GM18858 (cell line): ENCODE results near the gene MAT2B.
A peak's percentile ranks its signal among the peaks of the same experiment; 100 is the strongest.

ENCODE experiments used
- ATAC-seq: cut with Tn5 transposase; IDR thresholded peaks from one replicate; pipeline ENCODE4 v1.9.1; 2021; ENCODE audit not compliant: unreplicated experiment

MAT2B gene

GRCh38 chr5:163505368-163506094 lies at the start of gene MAT2B:
Gene MAT2B (plus strand): TSS chr5:163505619. CDS start chr5:163505687, 68 bp downstream.
- ATAC-seq = peak; percentile 78

DNA sequence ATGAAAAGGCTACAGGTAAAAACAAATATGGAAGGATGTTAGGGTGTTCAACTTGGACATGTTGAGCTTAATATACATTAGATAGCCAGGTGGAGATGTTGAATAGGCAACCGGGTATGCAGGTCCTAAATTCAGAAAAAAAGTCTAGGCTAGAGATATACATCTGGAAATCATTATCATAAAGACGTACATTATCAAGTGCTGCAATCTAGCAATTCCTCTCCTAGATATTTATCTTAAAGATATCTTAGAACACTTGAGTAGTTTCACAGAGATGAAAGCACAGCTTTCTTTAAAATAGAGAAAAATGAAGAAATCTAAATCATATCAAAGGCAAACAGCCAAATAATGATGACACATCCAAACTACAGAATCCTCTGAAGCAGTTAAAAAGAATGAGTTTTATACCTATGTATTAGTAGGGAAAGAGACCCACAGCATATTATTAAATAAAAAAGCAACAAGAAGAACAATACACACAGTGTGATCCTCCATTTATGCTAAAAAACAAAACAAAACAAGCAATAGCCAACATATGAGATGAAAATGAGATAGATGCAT lies 49.3 kb upstream of the MAT2B start:
- no peak for ATAC-seq

DNA sequence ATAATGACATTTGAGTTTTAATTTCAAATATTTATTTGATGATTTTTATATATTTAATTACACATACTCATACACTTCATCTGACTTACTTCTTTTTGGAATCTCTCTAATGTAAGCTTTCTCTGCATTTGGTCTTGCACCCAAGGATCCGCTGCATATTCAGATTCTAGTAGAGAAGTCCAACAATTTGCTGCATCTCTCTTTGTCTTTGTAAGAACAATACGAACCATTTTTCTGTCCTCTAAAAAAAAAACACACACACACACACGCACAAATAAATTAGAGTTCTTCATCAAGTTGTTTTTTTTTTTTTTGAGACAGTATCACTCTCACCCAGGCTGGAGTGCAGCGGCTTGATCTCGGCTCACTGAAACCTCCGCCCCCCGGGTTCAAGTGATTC lies 48.6 kb upstream of the MAT2B start:
- no peak for ATAC-seq

DNA sequence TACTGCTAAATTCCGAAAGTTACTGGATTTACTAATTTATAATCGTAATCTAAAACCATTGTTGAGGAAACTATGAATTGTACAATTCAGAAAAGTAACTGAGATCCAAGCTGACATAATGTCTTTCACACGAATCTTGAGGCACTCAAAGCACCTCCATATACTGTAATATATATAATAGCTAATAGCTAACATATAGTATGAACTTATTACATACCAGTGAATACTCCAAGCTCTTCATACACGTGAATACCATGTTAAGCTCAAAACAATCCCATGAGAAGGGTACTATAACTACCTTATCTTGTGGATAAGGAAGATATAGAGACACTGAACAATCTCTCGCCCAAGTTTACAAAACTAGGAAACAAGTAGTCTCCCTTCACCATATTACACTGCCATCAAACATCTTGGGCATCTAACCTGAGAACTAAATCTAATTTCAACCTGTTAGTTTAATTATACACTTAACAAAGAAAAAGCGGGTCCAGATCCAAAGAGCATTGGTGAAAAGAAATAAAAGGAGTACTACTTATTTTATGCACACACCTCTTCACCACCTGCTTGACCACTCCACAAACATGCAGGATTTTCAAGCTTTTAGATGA lies 46.5 kb upstream of the MAT2B start:
- no peak for ATAC-seq

- ATAC-seq = no peak
Measured at GRCh38 chr5:163459462-163459818, 46.0 kb upstream of the MAT2B start.

DNA sequence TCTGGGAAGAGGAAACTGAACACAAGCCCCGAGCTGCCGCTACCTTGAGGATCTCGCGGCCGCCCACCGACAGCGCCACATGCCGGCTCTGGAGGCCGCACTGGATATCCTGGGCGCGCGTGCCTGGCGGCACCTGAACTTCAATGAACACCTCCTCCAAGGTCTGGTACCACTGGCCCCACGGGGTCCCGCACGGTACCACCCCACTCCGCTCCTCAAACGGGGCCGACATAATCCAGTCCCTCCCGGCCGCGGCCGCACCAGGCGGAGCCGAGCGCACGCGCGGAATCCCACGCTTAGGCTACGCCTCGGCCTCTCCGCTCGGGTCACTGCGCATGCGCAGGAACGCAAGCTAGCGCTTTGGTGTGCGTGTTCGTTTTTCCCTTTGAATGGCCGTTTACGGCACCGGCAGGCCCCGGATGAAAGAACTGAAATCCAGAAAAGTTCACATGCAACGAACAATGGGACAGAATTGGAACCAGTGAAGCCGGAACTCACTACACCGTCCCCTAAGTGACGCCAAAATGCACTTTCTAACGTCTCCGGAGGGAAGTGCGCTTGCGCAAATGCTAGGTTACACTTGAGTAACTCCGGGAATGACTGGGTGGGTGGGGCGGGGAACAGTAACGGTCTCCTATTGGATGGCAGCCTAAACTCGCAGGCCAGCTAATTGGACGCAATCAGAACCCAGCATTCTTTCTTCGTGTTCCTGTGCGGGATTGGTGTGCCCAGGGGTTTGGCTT lies 45.4 kb upstream of the MAT2B start, which contains the start of gene NUDCD2:
TSS of gene NUDCD2 (minus strand) at position 284 of the 743 bp plus-strand sequence. CDS start at position 232, 52 bp downstream.
- peak; percentile 74 for ATAC-seq

- no peak for ATAC-seq
Measured at GRCh38 chr5:163460562-163461171, 44.8 kb upstream of the MAT2B start, which contains the start of gene HMMR. Gene HMMR (plus strand): TSS chr5:163460632. CDS start chr5:163460693, 61 bp downstream.

GRCh38 chr5:163463063-163463435 lies 42.4 kb upstream of the MAT2B start:
- no peak for ATAC-seq

DNA sequence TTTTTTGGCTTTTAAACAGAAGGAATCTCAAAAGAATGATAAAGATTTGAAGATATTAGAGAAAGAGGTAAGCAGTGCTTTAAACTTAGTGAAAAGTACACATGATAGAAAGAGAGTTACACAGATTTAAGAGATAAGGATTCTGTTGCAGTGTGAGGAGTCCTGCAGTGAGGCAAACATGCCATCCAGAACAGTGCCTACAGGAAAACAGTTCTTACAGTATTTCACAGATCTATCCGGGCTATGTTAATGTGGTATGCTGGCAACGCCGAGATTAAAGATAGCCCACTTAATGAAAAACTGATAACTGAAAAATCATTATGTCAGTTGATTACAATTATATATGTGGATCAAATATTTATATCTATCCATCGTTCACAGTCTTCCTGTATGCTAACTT lies 37.7 kb upstream of the MAT2B start:
- no peak for ATAC-seq

- ATAC-seq = peak; percentile 75
Measured at GRCh38 chr5:163473635-163474243, 31.7 kb upstream of the MAT2B start.

DNA sequence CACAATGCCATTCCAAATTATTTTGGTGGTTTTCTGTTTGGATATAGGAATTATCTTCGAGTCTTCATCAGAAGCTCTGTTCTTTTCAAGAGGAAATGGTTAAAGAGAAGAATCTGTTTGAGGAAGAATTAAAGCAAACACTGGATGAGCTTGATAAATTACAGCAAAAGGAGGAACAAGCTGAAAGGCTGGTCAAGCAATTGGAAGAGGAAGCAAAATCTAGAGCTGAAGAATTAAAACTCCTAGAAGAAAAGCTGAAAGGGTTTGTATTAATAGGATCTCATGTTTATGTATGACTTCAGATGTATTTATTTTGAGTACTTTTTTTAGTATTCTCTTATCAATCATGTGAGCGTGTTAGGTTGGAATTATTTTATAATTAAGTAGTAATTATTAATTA lies 30.0 kb upstream of the MAT2B start:
- ATAC-seq = no peak

GRCh38 chr5:163478126-163478981 lies 27.1 kb upstream of the MAT2B start:
- no peak for ATAC-seq

DNA sequence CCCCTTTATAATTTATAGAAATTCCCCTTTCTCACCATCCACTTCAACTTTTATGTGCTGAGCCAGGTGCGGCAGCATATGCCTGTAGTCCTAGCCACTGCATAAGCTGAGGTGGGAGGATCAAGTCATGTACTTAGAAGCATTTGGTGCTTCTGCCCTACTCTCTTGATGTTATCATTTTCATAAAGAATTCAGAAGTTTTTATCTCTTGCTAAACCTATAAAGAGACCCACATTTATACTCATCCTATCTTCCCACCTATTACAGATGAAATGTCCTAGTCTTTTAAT lies 26.5 kb upstream of the MAT2B start:
- no peak for ATAC-seq

DNA sequence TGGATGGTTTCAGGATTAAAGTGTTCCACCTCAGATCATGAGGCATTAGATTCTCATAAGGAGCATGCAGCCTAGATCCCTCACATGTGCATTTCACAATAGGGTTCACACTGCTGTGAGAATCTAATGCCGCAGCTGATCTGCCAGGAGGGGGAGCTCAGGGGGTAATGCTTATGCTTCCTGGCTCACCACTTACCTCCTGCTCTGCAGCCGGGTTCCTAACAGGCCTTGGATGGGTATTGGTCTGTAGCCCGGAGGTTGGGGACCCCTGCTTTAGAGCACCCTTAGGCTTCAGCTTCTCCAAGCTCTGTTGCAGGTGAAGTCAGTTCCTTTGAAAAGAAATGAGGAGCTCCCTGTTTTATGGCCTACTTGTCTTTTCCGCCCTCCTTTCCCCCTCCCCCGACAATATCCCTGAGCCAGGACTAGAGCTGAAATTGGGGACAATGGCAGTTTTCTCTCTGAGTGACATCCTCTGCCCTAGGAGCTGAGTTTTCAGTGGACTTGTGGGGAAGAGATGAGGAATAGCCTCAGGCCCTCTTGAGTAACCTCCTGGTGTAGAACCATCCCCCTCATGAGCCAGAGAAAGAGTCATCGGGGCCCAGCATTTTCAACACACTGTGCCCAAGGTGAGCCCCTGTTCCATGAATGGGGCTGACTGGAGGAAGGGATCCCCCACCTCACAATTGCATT lies 16.2 kb upstream of the MAT2B start:
- no peak for ATAC-seq

GRCh38 chr5:163489745-163490075 lies 15.7 kb upstream of the MAT2B start:
- ATAC-seq = no peak

DNA sequence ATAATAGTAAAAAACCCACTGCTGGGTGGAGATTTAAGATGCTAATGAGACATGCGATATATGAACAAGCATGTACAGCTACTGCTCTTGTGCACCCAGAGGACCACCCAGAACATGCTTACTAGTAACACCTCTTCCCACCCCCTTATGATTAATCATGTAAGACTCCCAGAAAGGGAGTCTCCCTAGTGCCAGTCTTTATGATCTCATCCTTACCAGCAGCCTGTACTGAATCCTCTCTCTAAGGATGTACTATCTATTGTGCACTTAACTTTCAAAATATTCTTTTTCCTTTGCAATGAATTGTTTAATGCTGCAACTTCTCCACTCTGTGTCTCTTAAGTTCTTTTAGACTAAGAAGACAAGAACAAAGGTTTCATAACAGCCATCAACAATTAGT lies 9.1 kb upstream of the MAT2B start:
- no peak for ATAC-seq

DNA sequence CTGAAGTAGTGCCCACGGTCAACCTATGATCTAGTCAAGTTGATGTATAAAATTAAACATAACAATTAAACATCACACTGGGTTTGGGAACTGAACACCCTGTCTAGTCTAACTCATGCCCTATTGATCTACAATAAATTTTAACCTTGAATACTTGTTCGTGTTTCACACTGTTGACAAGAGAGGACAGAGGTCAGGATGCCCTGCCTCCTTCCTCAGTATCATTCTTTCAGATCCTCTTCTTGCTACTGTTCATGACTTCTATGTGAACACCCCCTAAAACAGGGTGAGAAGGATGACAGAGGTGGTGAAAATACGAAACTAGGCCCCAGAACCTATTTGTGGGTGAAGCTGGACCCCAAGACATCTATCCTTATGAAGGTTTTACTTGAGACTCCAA lies 8.1 kb upstream of the MAT2B start:
- no peak for ATAC-seq

DNA sequence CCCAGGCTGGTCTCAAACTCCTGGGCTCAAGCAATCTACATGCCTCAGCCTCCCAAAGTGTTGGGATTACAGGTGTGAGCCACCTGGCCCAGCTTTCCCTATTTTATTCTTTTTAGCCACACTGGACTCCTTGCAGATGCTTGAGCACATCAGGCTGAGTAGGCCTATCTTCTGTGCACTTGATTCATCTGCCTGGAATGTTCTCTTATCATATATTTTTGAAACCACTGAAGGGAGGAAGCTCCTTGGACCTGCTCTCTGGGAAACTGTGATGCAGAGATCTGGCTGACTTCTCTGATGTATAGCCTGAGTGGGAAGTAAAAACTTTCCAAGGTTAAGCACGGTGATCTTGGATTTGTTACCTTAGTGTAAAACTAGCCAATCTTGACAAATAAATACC lies 6.5 kb upstream of the MAT2B start:
- ATAC-seq = no peak

GRCh38 chr5:163502521-163502920 lies 2.9 kb upstream of the MAT2B start:
- ATAC-seq = no peak
